Neural cell (in vitro differentiated cells): ENCODE data around the gene GRM4.

Experiments used
- CTCF ChIP-seq: fragments of 450-650 bp; IDR thresholded peaks from 2 replicates; pipeline ENCODE4 v1.5.1; 2014; ENCODE audit warnings: antibody characterized with exemption, mild to moderate bottlenecking, moderate library complexity; ENCODE audit not compliant: poor library complexity, severe bottlenecking
- EP300 ChIP-seq: fragments of 450-650 bp; conservative IDR thresholded peaks from 2 replicates; pipeline ENCODE4 v1.6.1; 2014; ENCODE audit warnings: antibody characterized with exemption, mild to moderate bottlenecking, moderate library complexity; ENCODE audit not compliant: poor library complexity, severe bottlenecking
- EZH2 ChIP-seq: fragments of 200-600, 300-800 bp; shearing (Covaris generic), sonication (generic); IDR thresholded peaks from 2 replicates; pipeline ENCODE4 v1.6.1; 2014; ENCODE audit warnings: antibody characterized with exemption, low read length, borderline replicate concordance, mild to moderate bottlenecking; ENCODE audit not compliant: insufficient read depth, poor library complexity, severe bottlenecking
- POLR2AphosphoS5 ChIP-seq: IDR thresholded peaks from 2 replicates; pipeline ENCODE4 v1.6.1; 2012
- RAD21 ChIP-seq: fragments of 450-650 bp; conservative IDR thresholded peaks from 2 replicates; pipeline ENCODE4 v1.6.1; 2014; ENCODE audit warnings: antibody characterized with exemption, mild to moderate bottlenecking, moderate library complexity
- REST ChIP-seq: IDR thresholded peaks from 2 replicates; pipeline ENCODE4 v1.6.1; 2012; ENCODE audit warnings: borderline replicate concordance
- SMC3 ChIP-seq: fragments of 450-650 bp; conservative IDR thresholded peaks from 2 replicates; pipeline ENCODE4 v1.6.1; 2014; ENCODE audit warnings: antibody characterized with exemption, mild to moderate bottlenecking, moderate library complexity; ENCODE audit not compliant: poor library complexity
- TAF1 ChIP-seq: IDR thresholded peaks from 2 replicates; pipeline ENCODE4 v1.6.1; 2012; ENCODE audit warnings: low read depth

DNA sequence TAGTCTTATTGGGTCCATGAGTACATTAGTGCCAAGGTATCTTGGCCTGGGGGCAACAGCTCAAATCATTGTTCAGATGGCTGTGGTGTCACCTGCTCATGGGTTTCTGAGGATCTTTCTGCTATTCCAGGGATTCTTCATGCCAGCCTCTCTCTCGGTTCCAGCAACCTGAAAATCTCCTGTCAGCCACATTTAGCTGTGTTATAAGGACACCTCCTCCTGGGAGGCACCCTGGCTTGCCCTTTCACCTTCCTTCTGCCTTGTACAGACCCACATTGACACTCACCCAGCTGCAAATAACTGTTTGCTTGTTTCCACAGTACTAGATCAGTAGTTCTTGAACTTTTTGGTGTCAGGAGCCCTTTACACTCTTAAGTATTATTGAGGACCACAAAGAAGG, 159.9 kb downstream of the GRM4 start:
- TF ChIP-seq EP300 = no peak
- TF ChIP-seq CTCF = no peak
- no peak for TF ChIP-seq EZH2
- no peak for TF ChIP-seq POLR2AphosphoS5
- TF ChIP-seq TAF1 = no peak
- no peak for TF ChIP-seq REST
- TF ChIP-seq RAD21 = no peak
- no peak for TF ChIP-seq SMC3
